ENCODE measurements around the gene ZFYVE1.
"Not testable (repeated sequence)": the region's sequence is repeated elsewhere in the genome, so short reads cannot be mapped to it uniquely, and the experiment has no call there.

ZFYVE1 gene

GRCh38 chr14:72958548-72958947 lies 68.4 kb downstream of the ZFYVE1 start:
- Histone ChIP-seq H3K27ac (ENCODE audit: low read depth, low read length) (no peak overlapping the region), H3K27me3 (ENCODE audit: insufficient read depth, low read length) (no peaks in the 10 kb centered on the region), H3K4me1 (ENCODE audit: insufficient read depth, low read length) (no peaks in the 10 kb centered on the region), H3K36me3 (ENCODE audit: insufficient read depth, low read length) (peaks cover 61% of the 10 kb centered on the region), H3K4me3 (ENCODE audit: low read length) (no peak overlapping the region), H3K9me3 (ENCODE audit: insufficient read depth, low read depth, low read length) (no peaks in the 10 kb centered on the region), H3K9ac (ENCODE audit: low read depth, low read length) (no peak overlapping the region)
- 90% methylated on average over 15 of the region's 15 CpGs for WGBS

GRCh38 chr14:72957213-72957612 lies 69.7 kb downstream of the ZFYVE1 start:
- Histone ChIP-seq H3K9ac (ENCODE audit: low read depth, low read length) (no peak overlapping the region), H3K4me1 (ENCODE audit: insufficient read depth, low read length) (no peaks in the 10 kb centered on the region), H3K36me3 (ENCODE audit: insufficient read depth, low read length) (peaks cover 67% of the 10 kb centered on the region), H3K9me3 (ENCODE audit: insufficient read depth, low read depth, low read length) (no peaks in the 10 kb centered on the region), H3K27me3 (ENCODE audit: insufficient read depth, low read length) (no peaks in the 10 kb centered on the region), H3K27ac (ENCODE audit: low read depth, low read length) (no peak overlapping the region), H3K4me3 (ENCODE audit: low read length) (no peak overlapping the region)
- WGBS, result 93% methylated on average over 3 of the region's 3 CpGs

- not testable (repeated sequence) for H3K27ac ChIP-seq (ENCODE audit: low read depth, low read length)
Measured at GRCh38 chr14:72956741-72957140, 70.2 kb downstream of the ZFYVE1 start.

GRCh38 chr14:72952171-72952570 lies 74.7 kb downstream of the ZFYVE1 start:
- H3K9me3 ChIP-seq (ENCODE audit: insufficient read depth, low read depth, low read length), result no peaks in the 10 kb centered on the region
- peaks cover 46% of the 10 kb centered on the region for H3K36me3 ChIP-seq (ENCODE audit: insufficient read depth, low read length)
- WGBS, result 89% methylated on average over 3 of the region's 3 CpGs
- no peak overlapping the region for H3K9ac ChIP-seq (ENCODE audit: low read depth, low read length)
- no peak overlapping the region for H3K27ac ChIP-seq (ENCODE audit: low read depth, low read length)
- no peaks in the 10 kb centered on the region for H3K4me1 ChIP-seq (ENCODE audit: insufficient read depth, low read length)
- H3K27me3 ChIP-seq (ENCODE audit: insufficient read depth, low read length), result no peaks in the 10 kb centered on the region
- no peak overlapping the region for H3K4me3 ChIP-seq (ENCODE audit: low read length)

More at GRCh38 chr14:72956741-72957140, 70.2 kb downstream of the ZFYVE1 start:
- not testable (repeated sequence) for H3K9me3 ChIP-seq (ENCODE audit: insufficient read depth, low read depth, low read length); H3K4me3 ChIP-seq (ENCODE audit: low read length); H3K27me3 ChIP-seq (ENCODE audit: insufficient read depth, low read length); H3K9ac ChIP-seq (ENCODE audit: low read depth, low read length); H3K4me1 ChIP-seq (ENCODE audit: insufficient read depth, low read length)
- WGBS, result 97% methylated on average over 8 of the region's 9 CpGs
- H3K36me3 ChIP-seq (ENCODE audit: insufficient read depth, low read length), result peaks cover 71% of the 10 kb centered on the region

GRCh38 chr14:72948481-72949138 lies 78.3 kb downstream of the ZFYVE1 start:
- no peaks in the 10 kb centered on the region for H3K4me1 ChIP-seq (ENCODE audit: insufficient read depth, low read length)
- no peaks in the 10 kb centered on the region for H3K9me3 ChIP-seq (ENCODE audit: insufficient read depth, low read depth, low read length)
- no peak overlapping the region for H3K4me3 ChIP-seq (ENCODE audit: low read length)
- WGBS, result 38% methylated on average over 4 of the region's 5 CpGs
- H3K27me3 ChIP-seq (ENCODE audit: insufficient read depth, low read length), result no peaks in the 10 kb centered on the region
- H3K9ac ChIP-seq (ENCODE audit: low read depth, low read length), result no peak overlapping the region
- no peak overlapping the region for H3K27ac ChIP-seq (ENCODE audit: low read depth, low read length)
- peaks cover 36% of the 10 kb centered on the region for H3K36me3 ChIP-seq (ENCODE audit: insufficient read depth, low read length)

- no peaks in the 10 kb centered on the region for H3K9me3 ChIP-seq (ENCODE audit: insufficient read depth, low read depth, low read length)
- no peak overlapping the region for H3K4me3 ChIP-seq (ENCODE audit: low read length)
- no peak overlapping the region for H3K27ac ChIP-seq (ENCODE audit: low read depth, low read length)
- 94% methylated on average over 9 of the region's 9 CpGs for WGBS
- H3K27me3 ChIP-seq (ENCODE audit: insufficient read depth, low read length), result no peaks in the 10 kb centered on the region
- no peaks in the 10 kb centered on the region for H3K4me1 ChIP-seq (ENCODE audit: insufficient read depth, low read length)
- H3K9ac ChIP-seq (ENCODE audit: low read depth, low read length), result no peak overlapping the region
- H3K36me3 ChIP-seq (ENCODE audit: insufficient read depth, low read length), result peaks cover 43% of the 10 kb centered on the region
Measured at GRCh38 chr14:72947366-72948160, 79.3 kb downstream of the ZFYVE1 start.

GRCh38 chr14:72946491-72946890 lies 80.4 kb downstream of the ZFYVE1 start:
- Histone ChIP-seq H3K4me1 (ENCODE audit: insufficient read depth, low read length) (no peaks in the 10 kb centered on the region), H3K9ac (ENCODE audit: low read depth, low read length) (no peak overlapping the region), H3K4me3 (ENCODE audit: low read length) (no peak overlapping the region), H3K27me3 (ENCODE audit: insufficient read depth, low read length) (no peaks in the 10 kb centered on the region), H3K9me3 (ENCODE audit: insufficient read depth, low read depth, low read length) (no peaks in the 10 kb centered on the region), H3K27ac (ENCODE audit: low read depth, low read length) (no peak overlapping the region), H3K36me3 (ENCODE audit: insufficient read depth, low read length) (peaks cover 47% of the 10 kb centered on the region)
- WGBS, result 91% methylated on average over 8 of the region's 8 CpGs

- no peak overlapping the region for H3K9ac ChIP-seq (ENCODE audit: low read depth, low read length)
- H3K27ac ChIP-seq (ENCODE audit: low read depth, low read length), result no peak overlapping the region
- 95% methylated on average over 13 of the region's 13 CpGs for WGBS
- H3K27me3 ChIP-seq (ENCODE audit: insufficient read depth, low read length), result no peaks in the 10 kb centered on the region
- no peak overlapping the region for H3K4me3 ChIP-seq (ENCODE audit: low read length)
- H3K9me3 ChIP-seq (ENCODE audit: insufficient read depth, low read depth, low read length), result no peaks in the 10 kb centered on the region
- peaks cover 53% of the 10 kb centered on the region for H3K36me3 ChIP-seq (ENCODE audit: insufficient read depth, low read length)
- H3K4me1 ChIP-seq (ENCODE audit: insufficient read depth, low read length), result no peaks in the 10 kb centered on the region
Measured at GRCh38 chr14:72945356-72946027, 81.4 kb downstream of the ZFYVE1 start.

- Histone ChIP-seq H3K9ac (ENCODE audit: low read depth, low read length) (no peak overlapping the region), H3K4me3 (ENCODE audit: low read length) (no peak overlapping the region), H3K27me3 (ENCODE audit: insufficient read depth, low read length) (no peaks in the 10 kb centered on the region), H3K4me1 (ENCODE audit: insufficient read depth, low read length) (no peaks in the 10 kb centered on the region), H3K9me3 (ENCODE audit: insufficient read depth, low read depth, low read length) (no peaks in the 10 kb centered on the region), H3K36me3 (ENCODE audit: insufficient read depth, low read length) (peaks cover 64% of the 10 kb centered on the region), H3K27ac (ENCODE audit: low read depth, low read length) (no peak overlapping the region)
- 95% methylated on average over 10 of the region's 13 CpGs for WGBS
Measured at GRCh38 chr14:72943876-72944430, 83.0 kb downstream of the ZFYVE1 start.

- H3K27ac ChIP-seq (ENCODE audit: low read depth, low read length), result no peak overlapping the region
- WGBS, result 91% methylated on average over 14 of the region's 14 CpGs
- peaks cover 70% of the 10 kb centered on the region for H3K36me3 ChIP-seq (ENCODE audit: insufficient read depth, low read length)
- H3K4me1 ChIP-seq (ENCODE audit: insufficient read depth, low read length), result no peaks in the 10 kb centered on the region
- H3K9ac ChIP-seq (ENCODE audit: low read depth, low read length), result no peak overlapping the region
- H3K4me3 ChIP-seq (ENCODE audit: low read length), result no peak overlapping the region
- no peaks in the 10 kb centered on the region for H3K27me3 ChIP-seq (ENCODE audit: insufficient read depth, low read length)
- H3K9me3 ChIP-seq (ENCODE audit: insufficient read depth, low read depth, low read length), result no peaks in the 10 kb centered on the region
Measured at GRCh38 chr14:72942934-72943333, 84.0 kb downstream of the ZFYVE1 start.
